Head of caudate nucleus (tissue), 42 donors: ENCODE measurements around the gene PLSCR5.
A peak's percentile ranks its signal among the peaks of the same experiment; 100 is the strongest.

Experiments
- DNase-seq, 42 donors: peaks; one replicate each; pipeline versions ENCODE4 v3.0.0 to v3.0.0-alpha.2; 2020 to 2021; ENCODE audit warnings: mixed read lengths in 7 of 42
- intact Hi-C: fragments of 100-400 bp; cut with DNase I; formaldehyde crosslinking; loops from one replicate; pipeline ENCODE4 v1.15.0; 2022

The PLSCR5 gene

GRCh38 chr3:146605106-146605505, at the start of gene PLSCR5:
PLSCR5 (minus strand) TSS chr3:146605346; CDS start chr3:146605212, 134 bp downstream.
- intact Hi-C loops = no loop called here
- no peak for DNase-seq

- intact Hi-C loops = no loop called here
- no peak for DNase-seq
Observed at GRCh38 chr3:146653978-146654377, 48.8 kb upstream of the PLSCR5 start.

- intact Hi-C loops = no loop called here
- no peak for DNase-seq
Observed at GRCh38 chr3:146650691-146651442, 45.7 kb upstream of the PLSCR5 start.

GRCh38 chr3:146646261-146646660, 41.1 kb upstream of the PLSCR5 start:
- no peak for DNase-seq
- intact Hi-C loops = no loop called here

GRCh38 chr3:146640955-146641867, 36.1 kb upstream of the PLSCR5 start:
- intact Hi-C loops = no loop called here
- peak in 11 of 42 donors; percentile 4 to 48 (median 19) for DNase-seq

GRCh38 chr3:146640361-146640760, 35.2 kb upstream of the PLSCR5 start:
- intact Hi-C loops = no loop called here
- DNase-seq = no peak

- no peak for DNase-seq
- intact Hi-C loops = no loop called here
Observed at GRCh38 chr3:146638718-146639117, 33.6 kb upstream of the PLSCR5 start.

- no peak for DNase-seq
- intact Hi-C loops = no loop called here
Observed at GRCh38 chr3:146637871-146638270, 32.7 kb upstream of the PLSCR5 start.

- DNase-seq = no peak
- intact Hi-C loops = no loop called here
Observed at GRCh38 chr3:146636881-146637280, 31.7 kb upstream of the PLSCR5 start.

GRCh38 chr3:146634346-146634745, 29.2 kb upstream of the PLSCR5 start:
- intact Hi-C loops = no loop called here
- no peak for DNase-seq

GRCh38 chr3:146628671-146629070, 23.5 kb upstream of the PLSCR5 start:
- DNase-seq = no peak
- intact Hi-C loops = no loop called here

- intact Hi-C loops = no loop called here
- DNase-seq = no peak
Observed at GRCh38 chr3:146626403-146627122, 21.4 kb upstream of the PLSCR5 start.

GRCh38 chr3:146625186-146625775, 20.1 kb upstream of the PLSCR5 start:
- intact Hi-C loops = no loop called here
- no peak for DNase-seq

GRCh38 chr3:146621723-146622122, 16.6 kb upstream of the PLSCR5 start:
- intact Hi-C loops = no loop called here
- DNase-seq = no peak

GRCh38 chr3:146612015-146612414, 6.9 kb upstream of the PLSCR5 start:
- intact Hi-C loops = no loop called here
- DNase-seq = no peak

GRCh38 chr3:146611096-146611495, 6.0 kb upstream of the PLSCR5 start:
- no peak for DNase-seq
- intact Hi-C loops = no loop called here

GRCh38 chr3:146598535-146598934, 6.6 kb downstream of the PLSCR5 start:
- intact Hi-C loops = no loop called here
- DNase-seq = no peak

- intact Hi-C loops = no loop called here
- DNase-seq = no peak
Observed at GRCh38 chr3:146594843-146595482, 10.2 kb downstream of the PLSCR5 start.

GRCh38 chr3:146593776-146594175, 11.4 kb downstream of the PLSCR5 start:
- intact Hi-C loops = no loop called here
- DNase-seq = no peak
